Astrocyte of the hippocampus (primary cell): ENCODE measurements around the gene PSD2.

Experiments used
- DNase-seq: peaks from one replicate; pipeline ENCODE4 v3.0.0; 2011; ENCODE audit warnings: low read depth, low spot score

PSD2 gene

DNA sequence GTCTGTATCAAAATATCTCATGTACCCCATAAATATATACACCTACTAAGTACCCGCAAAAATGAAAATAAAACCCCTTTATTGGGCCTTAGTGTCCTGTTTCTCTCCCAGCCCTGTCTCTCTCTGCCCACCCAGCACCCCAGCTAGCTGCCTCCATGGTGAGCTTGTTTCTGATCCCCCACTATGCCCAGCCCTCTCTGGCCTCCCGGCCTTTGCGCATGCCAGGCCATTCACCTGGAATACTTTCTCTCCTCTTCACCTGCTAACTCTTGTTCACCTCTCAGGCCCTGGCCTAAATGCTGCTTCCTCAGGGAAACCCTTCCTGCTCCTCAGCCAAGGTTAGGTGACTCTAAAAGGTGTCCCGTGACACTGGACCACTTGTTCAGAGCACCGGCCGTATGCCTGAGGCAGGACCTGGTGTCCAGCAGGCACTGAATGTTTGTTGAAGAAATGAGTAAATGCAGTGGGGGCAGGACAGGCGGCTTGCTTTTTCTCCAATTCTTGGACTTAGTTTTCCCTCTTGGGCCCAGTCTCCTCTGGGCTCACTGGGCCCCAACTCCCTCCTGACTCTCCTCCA, 58.5 kb downstream of the PSD2 start:
- DNase-seq: no peak

DNA sequence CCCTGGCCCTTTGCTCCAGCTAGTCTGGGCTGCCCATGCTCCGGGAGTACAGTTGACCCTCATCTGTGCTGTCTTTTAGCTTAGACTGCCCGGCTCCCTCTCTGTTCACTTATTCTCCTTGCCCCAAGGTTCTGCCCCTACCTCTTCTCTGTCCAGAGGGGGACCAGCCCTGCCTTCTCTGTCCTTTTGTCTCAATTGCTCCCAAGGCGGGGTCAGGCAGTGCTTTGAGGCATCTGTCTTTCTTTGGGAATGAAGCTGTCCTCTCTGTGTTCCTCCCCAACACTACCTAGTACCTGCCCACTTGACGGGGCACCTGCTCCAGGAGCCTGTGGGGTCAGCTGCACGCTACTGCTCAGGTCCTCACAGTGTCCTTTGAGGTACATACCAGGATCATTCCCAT, 59.3 kb downstream of the PSD2 start:
- DNase-seq: no peak

DNA sequence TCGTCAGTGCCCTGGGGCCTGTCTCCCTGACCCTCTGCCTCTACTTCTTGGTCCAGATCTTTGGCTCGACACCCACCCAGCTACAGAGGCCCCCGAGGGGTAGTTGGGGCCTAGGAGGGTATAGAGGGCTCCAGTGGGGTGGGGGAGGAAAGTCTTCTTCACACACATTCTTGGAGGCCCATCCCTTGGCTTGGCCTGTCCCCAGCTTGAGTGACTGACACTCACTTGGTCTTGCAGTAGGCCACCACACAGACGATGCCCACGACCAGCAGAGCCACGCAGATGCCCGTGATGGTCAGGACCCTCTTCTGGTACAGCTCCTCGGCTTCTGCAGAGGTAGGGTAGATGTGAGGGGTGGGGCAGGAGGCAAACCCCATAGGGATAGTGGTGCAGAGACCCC, 59.8 kb downstream of the PSD2 start:
- DNase-seq: no peak

DNA sequence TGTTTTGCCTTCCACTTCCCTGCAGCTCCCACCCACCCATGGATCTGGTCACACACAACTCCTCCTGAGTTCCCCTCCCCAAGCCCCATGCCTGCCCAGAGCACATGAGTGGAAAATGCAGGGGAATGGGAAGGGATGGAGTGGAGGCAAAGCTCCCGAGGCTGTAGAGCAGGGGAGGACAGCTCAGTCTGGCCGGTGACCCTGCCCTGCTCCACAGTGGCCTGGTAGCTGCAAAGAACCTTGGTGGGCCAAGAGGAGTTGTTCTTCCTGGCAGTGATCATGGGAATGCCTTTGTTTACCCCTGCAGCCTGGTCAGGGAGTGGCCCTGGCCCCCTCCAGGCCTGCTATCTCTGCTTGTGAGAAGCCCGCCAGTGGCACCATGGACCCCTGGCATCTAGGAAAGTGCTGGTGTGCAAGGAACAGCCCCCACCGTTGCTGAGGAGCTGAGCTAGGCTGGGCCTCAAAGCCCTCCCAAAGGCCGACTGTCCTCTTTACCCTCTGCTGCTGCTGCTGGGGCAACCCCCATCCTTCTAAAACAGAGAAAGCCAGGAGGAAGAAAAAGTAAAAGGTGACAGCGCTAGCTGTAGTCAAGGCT, 60.4 kb downstream of the PSD2 start:
- no peak for DNase-seq

GRCh38 chr5:139856714-139857113, 61.1 kb downstream of the PSD2 start:
- no peak for DNase-seq

- DNase-seq: no peak
These were observed 63.4 kb downstream of the PSD2 start for GRCh38 chr5:139859013-139859412.

- no peak for DNase-seq
These were observed 65.6 kb downstream of the PSD2 start for GRCh38 chr5:139861021-139861888.

DNA sequence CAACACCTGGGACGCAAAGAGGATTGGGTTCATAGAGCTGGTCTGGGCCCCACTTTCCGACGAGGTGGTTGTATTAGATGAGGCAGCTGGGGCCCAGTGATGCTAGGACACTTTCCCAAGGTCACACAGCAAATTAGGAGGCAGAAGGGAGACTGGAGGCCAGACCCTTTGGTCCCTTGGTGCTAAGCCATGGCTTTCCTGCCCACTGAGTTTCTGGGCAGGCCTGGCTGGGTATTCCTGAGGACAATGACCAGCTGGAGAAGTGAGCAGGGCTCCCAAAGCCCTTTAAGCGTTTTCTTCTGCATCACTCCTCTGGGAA, 66.2 kb downstream of the PSD2 start:
- no peak for DNase-seq

GRCh38 chr5:139862313-139862712, 66.7 kb downstream of the PSD2 start:
- peak; percentile 76 for DNase-seq

DNA sequence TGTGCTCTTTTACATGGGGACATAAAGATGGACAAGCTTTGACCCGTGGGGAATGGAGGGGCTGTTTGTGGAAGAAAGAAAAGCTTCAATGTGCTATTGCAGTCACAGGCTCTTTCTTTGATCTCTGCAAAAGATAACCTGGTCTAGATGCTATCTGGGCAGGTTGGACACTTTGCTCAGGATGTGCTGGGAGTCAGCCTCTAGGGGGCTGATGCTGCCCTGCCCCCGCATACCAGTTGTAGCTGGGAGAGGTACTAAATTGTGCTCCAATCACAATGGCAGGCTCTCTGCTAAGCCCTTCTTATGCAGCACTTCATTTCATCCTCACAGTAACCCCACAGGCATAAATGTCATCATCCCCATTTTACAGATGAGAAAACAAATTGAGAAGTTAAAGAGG, 67.2 kb downstream of the PSD2 start:
- no peak for DNase-seq

- DNase-seq: no peak
These were observed 67.8 kb downstream of the PSD2 start for GRCh38 chr5:139863361-139863760.

DNA sequence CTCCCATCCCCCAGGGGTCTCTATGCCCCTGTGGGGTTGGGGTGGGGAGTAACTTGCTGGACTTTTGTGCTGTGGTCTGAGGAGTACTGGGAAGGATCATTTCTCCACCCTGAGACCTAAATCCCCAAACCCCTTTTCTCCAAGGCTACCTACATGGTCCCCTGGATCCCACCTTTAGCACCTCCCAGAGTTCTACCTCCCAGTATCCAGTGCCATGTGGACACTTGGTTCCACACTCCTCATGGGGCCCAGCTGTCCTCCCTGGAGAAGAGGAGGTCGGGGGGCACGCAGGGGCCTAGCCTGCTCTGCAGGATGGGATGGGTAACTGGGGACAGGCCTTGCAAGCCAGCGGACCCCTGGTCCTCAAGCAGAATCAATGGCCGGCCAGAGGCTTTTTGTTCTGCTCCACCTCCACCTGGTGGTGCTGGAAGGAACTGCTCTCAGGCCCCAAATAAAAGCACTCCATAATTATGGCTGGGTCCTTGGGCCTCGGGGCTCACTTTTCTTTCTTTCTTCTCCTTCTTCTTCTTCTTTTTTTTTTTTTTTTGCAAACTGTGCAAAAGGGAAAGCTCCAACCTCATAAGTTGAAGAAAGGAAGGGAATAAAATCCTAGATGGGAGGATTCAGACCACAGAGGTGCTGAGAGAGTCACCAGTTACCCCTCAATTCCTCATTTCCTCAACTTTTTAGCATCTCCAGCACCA, 68.4 kb downstream of the PSD2 start:
- peak; percentile 75 for DNase-seq

- DNase-seq: no peak
These were observed 69.3 kb downstream of the PSD2 start for GRCh38 chr5:139864716-139865483.

DNA sequence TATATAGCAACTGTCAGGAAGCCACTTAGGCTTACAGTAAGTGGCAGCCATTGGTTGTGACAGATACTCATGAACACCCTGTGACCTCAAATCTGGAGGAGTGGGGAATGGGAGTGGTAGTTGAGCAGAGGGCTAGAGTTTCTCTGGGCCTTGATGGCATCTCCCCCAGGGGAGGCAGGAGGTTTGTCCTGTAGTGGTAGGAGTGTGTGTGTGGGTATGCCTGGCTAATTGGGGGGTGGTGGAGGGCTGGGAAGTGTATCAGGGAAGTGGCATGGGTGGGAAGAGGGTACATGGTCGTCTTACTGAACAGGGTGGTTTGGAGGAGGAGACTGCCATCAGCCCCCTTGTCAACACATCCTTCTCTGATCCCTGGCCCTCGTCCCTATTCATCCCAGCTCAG, 71.5 kb downstream of the PSD2 start:
- no peak for DNase-seq

DNA sequence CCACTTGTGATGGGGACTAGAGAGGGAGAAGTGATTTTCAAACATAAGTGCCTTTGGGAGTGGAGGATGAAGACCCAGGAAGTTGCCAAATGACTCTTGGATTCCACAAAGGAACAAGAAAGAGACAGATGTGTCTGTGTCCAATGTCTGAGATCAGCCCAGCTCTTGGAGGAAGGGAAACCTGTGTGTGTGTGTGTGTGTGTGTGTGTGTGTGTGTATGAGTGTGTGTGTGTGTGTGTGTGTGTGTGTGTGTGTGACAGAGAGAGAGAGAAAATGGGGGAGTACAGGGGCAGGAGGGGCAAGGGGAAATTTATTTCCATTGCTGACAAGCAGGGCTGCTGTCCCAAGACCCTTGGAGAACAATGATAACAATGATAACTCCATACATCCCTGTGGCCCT, 72.0 kb downstream of the PSD2 start:
- no peak for DNase-seq

DNA sequence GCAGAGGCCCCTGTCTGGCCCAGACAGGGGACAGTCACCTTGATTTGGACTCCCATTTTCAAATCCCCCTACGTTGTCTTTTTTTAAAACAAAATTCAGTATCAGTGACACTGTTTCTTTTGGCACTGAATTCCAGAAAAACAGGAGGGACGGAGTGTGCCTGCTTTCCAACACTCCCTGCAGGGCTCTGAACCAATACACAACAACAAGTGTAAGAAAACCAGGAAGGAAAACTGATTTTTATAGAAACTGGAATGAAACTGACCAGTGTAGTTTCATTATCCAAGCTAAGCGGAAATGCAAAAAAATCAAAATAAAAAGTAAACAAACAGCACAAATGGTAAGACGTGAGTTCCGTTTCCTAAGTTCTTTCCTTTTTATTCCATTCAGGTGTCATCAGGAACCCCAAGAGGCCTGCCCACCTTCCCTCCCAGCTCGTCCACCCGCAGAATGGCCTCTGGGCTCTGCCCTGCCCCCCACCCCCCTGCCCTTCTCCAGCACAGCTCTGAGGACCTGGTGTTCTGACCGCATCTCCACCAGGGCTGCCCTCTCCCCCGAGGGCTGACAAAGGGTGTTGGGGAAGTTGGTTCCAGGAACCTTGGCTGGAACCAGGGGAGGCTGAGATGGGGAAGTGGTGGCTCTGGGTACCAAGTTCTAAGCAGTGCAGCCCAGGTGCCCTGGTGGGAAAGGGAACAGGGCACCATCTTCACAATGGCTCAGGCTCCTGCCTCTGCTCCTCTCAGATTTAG, 73.6 kb downstream of the PSD2 start:
- no peak for DNase-seq

GRCh38 chr5:139870677-139871076, 75.1 kb downstream of the PSD2 start:
- no peak for DNase-seq

- DNase-seq: no peak
These were observed 76.0 kb downstream of the PSD2 start for GRCh38 chr5:139871614-139872013.

DNA sequence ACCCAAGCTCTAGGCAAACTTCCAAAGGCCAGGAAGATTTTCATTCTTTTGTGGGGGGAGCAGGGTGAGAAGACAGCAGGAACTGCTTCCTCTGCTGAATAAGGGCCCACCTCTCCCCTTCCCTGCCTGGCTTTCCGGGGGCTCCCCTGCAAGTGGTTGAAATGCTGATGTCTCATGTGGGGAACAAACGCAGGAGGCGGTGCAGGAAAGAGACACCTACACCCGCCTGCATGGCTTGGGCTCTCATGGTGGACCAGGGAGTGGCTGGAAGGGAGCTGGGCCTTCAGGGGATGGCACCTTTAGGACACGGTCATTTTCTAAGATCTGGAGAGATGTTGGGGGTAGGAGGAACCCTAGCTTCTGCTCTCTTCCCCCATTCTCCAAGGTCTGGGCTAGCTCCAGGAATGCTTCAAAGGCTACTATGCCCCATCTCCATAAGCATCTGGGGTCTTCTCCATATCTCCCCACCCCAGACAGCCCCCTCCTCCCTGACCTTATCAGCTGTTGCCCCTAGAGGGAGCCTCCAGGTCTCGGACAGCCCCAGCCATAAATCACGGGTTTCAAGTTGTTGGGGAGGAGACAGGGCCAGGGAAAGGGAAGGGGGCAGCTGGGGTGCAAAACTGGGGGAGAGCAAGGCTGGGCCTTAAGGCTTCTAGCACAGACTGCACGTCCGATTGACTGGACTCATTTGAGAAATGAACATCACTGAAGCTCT, 76.6 kb downstream of the PSD2 start:
- DNase-seq: no peak
